Lung (tissue), 12 donors: ENCODE measurements around the gene KCNH5. TPM values are rescaled to one million over a fixed set of nuclear protein-coding genes. Genes with fewer than 3 reads are reported as not detected.

Experiments used
- ATAC-seq: fragments of 200-7000 bp; cut with Tn5 transposase; one replicate; pipeline ENCODE4 v1.9.1; 2020; ENCODE audit warnings: moderate number of reproducible peaks; ENCODE audit not compliant: insufficient read depth, low FRiP score
- DNase-seq, 3 donors: peaks; one replicate each; pipeline ENCODE4 v3.0.0-alpha.2; 2013 to 2017
- H3K27ac ChIP-seq, 2 donors: one replicate each; pipeline ENCODE4 v1.5.1; 2013; ENCODE audit warnings: mild to moderate bottlenecking in 2 of 2, moderate library complexity in 2 of 2, control low read depth in 1 of 2, inconsistent platforms in 1 of 2, low read depth in 1 of 2, low read length in 1 of 2
- H3K27me3 ChIP-seq, 3 donors: one replicate each; pipeline ENCODE4 v1.5.1; 2013; ENCODE audit warnings: low read length in 2 of 3; ENCODE audit not compliant: control insufficient read depth in 3 of 3, insufficient read depth in 3 of 3
- H3K36me3 ChIP-seq, 4 donors: one replicate each; pipeline ENCODE4 v1.5.1; 2013; ENCODE audit warnings: low read length in 4 of 4, mild to moderate bottlenecking in 1 of 4, moderate library complexity in 1 of 4; ENCODE audit not compliant: control insufficient read depth in 4 of 4, insufficient read depth in 4 of 4
- H3K4me1 ChIP-seq, 5 donors: one replicate each; pipeline ENCODE4 v1.5.1; 2013; ENCODE audit warnings: low read length in 5 of 5, mild to moderate bottlenecking in 2 of 5, moderate library complexity in 1 of 5; ENCODE audit not compliant: control insufficient read depth in 5 of 5, insufficient read depth in 5 of 5
- H3K4me3 ChIP-seq: one replicate; pipeline ENCODE4 v1.5.1; 2013; ENCODE audit warnings: mild to moderate bottlenecking, control low read depth, moderate library complexity
- H3K9ac ChIP-seq, 2 donors: one replicate each; pipeline ENCODE4 v1.5.1; 2013; ENCODE audit warnings: low read length in 2 of 2, control low read depth in 1 of 2; ENCODE audit not compliant: insufficient read depth in 1 of 2
- H3K9me3 ChIP-seq, 4 donors: one replicate each; pipeline ENCODE4 v1.5.1; 2013; ENCODE audit warnings: low read length in 3 of 4, mild to moderate bottlenecking in 1 of 4, moderate library complexity in 1 of 4; ENCODE audit not compliant: control insufficient read depth in 4 of 4, insufficient read depth in 3 of 4
- WGBS, 2 donors: extraction: QIAGEN DNeasy Blood & Tissue Kit; methylation state at CpG; one replicate each; pipeline ENCODE4 v1.1.7; 2013; 5-methylcytosine and 5-hydroxymethylcytosine counted together
- polyA plus RNA-seq, 2 donors: library from polyadenylated mRNA; stranded (reverse); fragments of 200-250 nt; gene quantifications; one replicate each; pipeline ENCODE4 v1.2.1, GENCODE V29; 2013
- total RNA-seq, 2 donors: library from RNA; depleted of rRNA in 1 of 2; stranded (reverse); fragments of >200 nt in 1 of 2; gene quantifications; one replicate each; pipeline ENCODE4 v1.2.1, GENCODE V29; 2014 to 2021
- TF ChIP-seq, protein P1 (sequence below): IDR thresholded peaks from 2 replicates; pipeline ENCODE4 v1.5.1; 2012; ENCODE audit warnings: mild to moderate bottlenecking; ENCODE audit errors: control extremely low read depth, extremely low read depth
- donor health status: control.
- donor health status: control.
- donor health status: Bipolar disorder and iron deficiency.
- donor health status: healthy.
- donor health status: DM: yes; HTN: yes; CAD: no.

The KCNH5 gene
- total and polyA plus RNA-seq, 4 donors: 0.03 to 0.40 (median 0.08) TPM; not detected in 1

- Histone ChIP-seq H3K4me3 (no peak overlapping the region), H3K9me3 (no peaks in the 10 kb centered on the region), H3K27me3 (peaks cover 0 to 46% (median 43%) of the 10 kb centered on the region in 3 donors), H3K9ac (no peak overlapping the region), H3K27ac (no peak overlapping the region), H3K4me1 (peaks cover 0 to 8% (median 0%) of the 10 kb centered on the region in 5 donors), H3K36me3 (no peaks in the 10 kb centered on the region)
- TF ChIP-seq, protein P1, sequence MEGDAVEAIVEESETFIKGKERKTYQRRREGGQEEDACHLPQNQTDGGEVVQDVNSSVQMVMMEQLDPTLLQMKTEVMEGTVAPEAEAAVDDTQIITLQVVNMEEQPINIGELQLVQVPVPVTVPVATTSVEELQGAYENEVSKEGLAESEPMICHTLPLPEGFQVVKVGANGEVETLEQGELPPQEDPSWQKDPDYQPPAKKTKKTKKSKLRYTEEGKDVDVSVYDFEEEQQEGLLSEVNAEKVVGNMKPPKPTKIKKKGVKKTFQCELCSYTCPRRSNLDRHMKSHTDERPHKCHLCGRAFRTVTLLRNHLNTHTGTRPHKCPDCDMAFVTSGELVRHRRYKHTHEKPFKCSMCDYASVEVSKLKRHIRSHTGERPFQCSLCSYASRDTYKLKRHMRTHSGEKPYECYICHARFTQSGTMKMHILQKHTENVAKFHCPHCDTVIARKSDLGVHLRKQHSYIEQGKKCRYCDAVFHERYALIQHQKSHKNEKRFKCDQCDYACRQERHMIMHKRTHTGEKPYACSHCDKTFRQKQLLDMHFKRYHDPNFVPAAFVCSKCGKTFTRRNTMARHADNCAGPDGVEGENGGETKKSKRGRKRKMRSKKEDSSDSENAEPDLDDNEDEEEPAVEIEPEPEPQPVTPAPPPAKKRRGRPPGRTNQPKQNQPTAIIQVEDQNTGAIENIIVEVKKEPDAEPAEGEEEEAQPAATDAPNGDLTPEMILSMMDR: no peak
- DNase-seq (no peak), ATAC-seq (no peak)
- WGBS, 2 donors: 95 to 97% methylated on average over 2 of the region's 2 CpGs
Observed at GRCh38 chr14:63050694-63051093, 5.4 kb upstream of the KCNH5 start.

- DNase-seq (no peak), ATAC-seq (no peak)
- 9 to 11% methylated on average over 23 of the region's 23 CpGs for WGBS, 2 donors
- H3K9ac ChIP-seq: no peak overlapping the region
- H3K9me3 ChIP-seq: no peaks in the 10 kb centered on the region
- no peak overlapping the region for H3K27ac ChIP-seq
- TF ChIP-seq, protein P1: no peak
- no peaks in the 10 kb centered on the region for H3K36me3 ChIP-seq
- no peak overlapping the region for H3K4me3 ChIP-seq
- peaks cover 0 to 77% (median 60%) of the 10 kb centered on the region in 3 donors for H3K27me3 ChIP-seq
- H3K4me1 ChIP-seq: peaks cover 0 to 11% (median 0%) of the 10 kb centered on the region in 5 donors
Observed at GRCh38 chr14:63046339-63047268, 1.3 kb upstream of the KCNH5 start.

GRCh38 chr14:63045612-63046320, 508 bp upstream of the KCNH5 start:
- Histone ChIP-seq H3K4me3 (no peak overlapping the region), H3K36me3 (no peaks in the 10 kb centered on the region), H3K27ac (no peak overlapping the region), H3K4me1 (peaks cover 0 to 11% (median 0%) of the 10 kb centered on the region in 5 donors), H3K9me3 (no peaks in the 10 kb centered on the region), H3K9ac (no peak overlapping the region), H3K27me3 (peaks cover 0 to 82% (median 65%) of the 10 kb centered on the region in 3 donors)
- peak; percentile 13 for ATAC-seq
- TF ChIP-seq, protein P1: no peak
- DNase-seq: peak; percentile 30 to 39 (median 38)
- 1 to 2% methylated on average over 56 to 70 of the region's 70 CpGs for WGBS, 2 donors
